CD4-positive, alpha-beta T cell treated with Interleukin-4 for 1 hour (primary cell): ENCODE results near the gene GKN2.

Source experiments
- DNase-seq, 2 donors: peaks; one replicate each; pipeline ENCODE4 v3.0.0-alpha.2; 2020 to 2022

Gene GKN2

GRCh38 chr2:68952887-68953521 lies at the start of gene GKN2:
TSS of gene GKN2 (minus strand) at chr2:68952893. CDS start at chr2:68952861, 32 bp downstream.
- DNase-seq, result no peak

- no peak for DNase-seq
Measured at GRCh38 chr2:69001879-69002278, 49.2 kb upstream of the GKN2 start.

GRCh38 chr2:68997401-68997800 lies 44.7 kb upstream of the GKN2 start:
- DNase-seq, result no peak

GRCh38 chr2:68995916-68996315 lies 43.2 kb upstream of the GKN2 start:
- DNase-seq, result no peak

GRCh38 chr2:68994864-68995263 lies 42.2 kb upstream of the GKN2 start:
- DNase-seq, result no peak

GRCh38 chr2:68993660-68994059 lies 41.0 kb upstream of the GKN2 start:
- no peak for DNase-seq

- no peak for DNase-seq
Measured at GRCh38 chr2:68992933-68993332, 40.2 kb upstream of the GKN2 start.

GRCh38 chr2:68992341-68992740 lies 39.6 kb upstream of the GKN2 start:
- DNase-seq, result no peak

- DNase-seq, result no peak
Measured at GRCh38 chr2:68989035-68989434, 36.3 kb upstream of the GKN2 start.

- no peak for DNase-seq
Measured at GRCh38 chr2:68987021-68987503, 34.4 kb upstream of the GKN2 start.

- no peak for DNase-seq
Measured at GRCh38 chr2:68980956-68981355, 28.3 kb upstream of the GKN2 start.

- no peak for DNase-seq
Measured at GRCh38 chr2:68978098-68978497, 25.4 kb upstream of the GKN2 start.

GRCh38 chr2:68977453-68977852 lies 24.8 kb upstream of the GKN2 start:
- no peak for DNase-seq

GRCh38 chr2:68975844-68976243 lies 23.2 kb upstream of the GKN2 start:
- no peak for DNase-seq

GRCh38 chr2:68974946-68975665 lies 22.4 kb upstream of the GKN2 start:
- no peak for DNase-seq

- DNase-seq, result no peak
Measured at GRCh38 chr2:68974251-68974650, 21.6 kb upstream of the GKN2 start, which contains the start of gene GKN1. TSS of gene GKN1 (plus strand) at chr2:68974636. CDS start at chr2:68974678, 42 bp downstream.

- no peak for DNase-seq
Measured at GRCh38 chr2:68971591-68972231, 19.0 kb upstream of the GKN2 start.

- DNase-seq, result no peak
Measured at GRCh38 chr2:68970566-68971265, 18.0 kb upstream of the GKN2 start.

GRCh38 chr2:68969736-68970490 lies 17.2 kb upstream of the GKN2 start:
- DNase-seq, result no peak

- DNase-seq, result no peak
Measured at GRCh38 chr2:68968221-68968620, 15.5 kb upstream of the GKN2 start.

GRCh38 chr2:68964282-68964681 lies 11.6 kb upstream of the GKN2 start:
- DNase-seq, result no peak

GRCh38 chr2:68961380-68961779 lies 8.7 kb upstream of the GKN2 start:
- DNase-seq, result no peak

- DNase-seq, result no peak
Measured at GRCh38 chr2:68959001-68959400, 6.3 kb upstream of the GKN2 start.
